HG03135 (cell line): ENCODE measurements around the gene DET1.

Source experiments
- ATAC-seq: cut with Tn5 transposase; IDR thresholded peaks from one replicate; pipeline ENCODE4 v1.9.1; 2021; ENCODE audit warnings: mild to moderate bottlenecking, moderate library complexity; ENCODE audit not compliant: unreplicated experiment

Gene DET1

GRCh38 chr15:88467935-88468528 is 78.4 kb downstream of the DET1 start:
- ATAC-seq = no peak

- ATAC-seq = peak; percentile 88
Observed at GRCh38 chr15:88467073-88467934, 79.2 kb downstream of the DET1 start, which contains the start of the genes MRPL46 and MRPS11. Gene MRPL46, minus strand, starts transcription at chr15:88467388. Its CDS starts 11 bp downstream, at chr15:88467377. Gene MRPS11, plus strand, starts transcription at chr15:88467708. Its CDS starts 10 bp downstream, at chr15:88467718.

GRCh38 chr15:88465633-88466224 is 80.8 kb downstream of the DET1 start:
- ATAC-seq = no peak

- no peak for ATAC-seq
Observed at GRCh38 chr15:88463870-88464532, 82.5 kb downstream of the DET1 start.
